ENCODE results near the gene TP53TG5. TPM values are rescaled to one million over a fixed set of nuclear protein-coding genes. Genes with fewer than 3 reads are reported as not detected.
A peak's percentile ranks its signal among the peaks of the same experiment; 100 is the strongest.

TP53TG5 gene
- not detected for polyA plus RNA-seq (2013, experiment 1 of 2)
- polyA plus RNA-seq (2013, experiment 2 of 2): not detected

DNA sequence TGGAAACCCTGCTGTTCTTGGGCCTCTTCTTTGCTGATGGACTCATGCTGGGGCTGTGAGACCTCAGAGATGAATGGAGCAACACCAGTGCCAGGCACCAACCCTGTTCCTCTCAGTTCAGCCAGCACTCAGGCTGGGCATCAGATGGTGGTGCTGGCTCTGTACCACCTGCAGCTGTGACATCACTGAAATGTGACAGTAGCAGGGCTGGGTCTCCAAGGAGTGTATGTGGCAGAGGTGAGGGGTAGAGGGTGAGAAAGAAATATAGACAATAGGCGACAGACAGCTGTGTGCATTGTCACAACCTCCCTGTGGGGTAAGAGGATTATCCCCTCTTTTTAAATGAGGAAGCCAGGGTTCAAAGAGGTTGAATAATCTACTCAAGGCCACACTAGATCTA is at the start of gene TP53TG5:
Gene TP53TG5 (minus strand): TSS at position 135 of the 400 bp plus-strand sequence. CDS start 89 bp downstream, at position 46.
- H3K36me3 ChIP-seq (ENCODE audit: control insufficient read depth, insufficient read depth, low read length): peaks cover 3% of the 10 kb centered on the region
- no peak within 1 kb of the TSS for H3K4me3 ChIP-seq (ENCODE audit: extremely low read depth, insufficient read depth, low read length, poor library complexity, severe bottlenecking)
- peaks cover 4% of the 10 kb centered on the region for H3K4me1 ChIP-seq (ENCODE audit: control insufficient read depth, insufficient read depth, low read length, poor library complexity, severe bottlenecking)
- H3K27ac ChIP-seq (ENCODE audit: low read depth, low read length, severe bottlenecking): no peak within 1 kb of the TSS
- whole genome bisulfite sequencing, 2 experiments (ENCODE audit: insufficient coverage in 2 of 2): 89 to 100% methylated on average over 1 of the region's 1 CpG
- H3K9me3 ChIP-seq (ENCODE audit: control insufficient read depth, low read length): no peaks in the 10 kb centered on the region

DNA sequence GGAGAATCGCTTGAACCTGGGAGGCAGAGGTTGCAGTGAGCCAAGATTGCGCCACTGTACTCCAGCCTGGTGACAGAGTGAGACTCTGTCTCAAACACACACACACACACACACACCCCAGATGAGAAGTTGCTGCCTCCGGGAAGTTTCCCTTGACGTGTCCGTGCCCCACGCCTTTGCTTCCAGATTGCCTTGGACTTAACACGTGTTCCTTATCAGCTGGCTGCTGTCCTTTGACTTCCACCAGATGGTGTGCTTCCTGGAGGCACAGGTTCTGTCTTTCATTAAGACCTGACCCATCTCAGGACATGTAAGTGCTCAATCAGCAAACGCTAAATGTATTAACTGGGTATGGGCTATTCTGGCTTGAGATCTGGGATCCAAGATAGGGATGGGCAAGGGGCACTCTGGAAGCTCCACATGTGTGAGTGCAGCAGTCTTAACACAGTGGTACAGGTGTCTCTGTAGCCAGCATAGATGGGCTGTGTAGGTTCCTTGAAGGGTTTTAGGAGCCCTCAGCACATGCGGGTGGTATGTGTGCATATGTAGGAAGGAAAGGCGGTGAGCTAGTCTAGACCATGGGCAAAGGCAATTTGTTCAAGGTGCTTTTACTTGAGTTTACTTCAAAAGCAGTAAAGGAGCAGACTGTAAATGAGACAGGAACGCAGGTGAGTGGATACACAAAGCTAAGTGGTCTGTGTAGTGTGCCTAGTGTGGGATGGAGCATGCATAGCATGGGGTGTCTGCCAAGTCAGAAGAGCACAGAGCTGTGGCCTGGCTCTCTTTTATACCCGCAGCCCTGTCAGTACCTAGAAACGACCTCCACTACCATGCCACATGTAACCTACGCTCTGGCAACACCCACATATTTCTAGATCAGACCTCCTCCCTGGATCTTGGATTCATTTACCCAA is 49.4 kb upstream of the TP53TG5 start:
- no peak overlapping the region for H3K4me3 ChIP-seq (ENCODE audit: extremely low read depth, insufficient read depth, low read length, poor library complexity, severe bottlenecking)
- H3K9me3 ChIP-seq (ENCODE audit: control insufficient read depth, low read length): no peaks in the 10 kb centered on the region
- no peak overlapping the region for H3K27ac ChIP-seq (ENCODE audit: low read depth, low read length, severe bottlenecking)
- no peaks in the 10 kb centered on the region for H3K4me1 ChIP-seq (ENCODE audit: control insufficient read depth, insufficient read depth, low read length, poor library complexity, severe bottlenecking)
- H3K36me3 ChIP-seq (ENCODE audit: control insufficient read depth, insufficient read depth, low read length): peaks cover 31% of the 10 kb centered on the region
- 92 to 93% methylated on average over 12 to 14 of the region's 14 CpGs for WGBS, 2 experiments (ENCODE audit: insufficient coverage in 2 of 2)

DNA sequence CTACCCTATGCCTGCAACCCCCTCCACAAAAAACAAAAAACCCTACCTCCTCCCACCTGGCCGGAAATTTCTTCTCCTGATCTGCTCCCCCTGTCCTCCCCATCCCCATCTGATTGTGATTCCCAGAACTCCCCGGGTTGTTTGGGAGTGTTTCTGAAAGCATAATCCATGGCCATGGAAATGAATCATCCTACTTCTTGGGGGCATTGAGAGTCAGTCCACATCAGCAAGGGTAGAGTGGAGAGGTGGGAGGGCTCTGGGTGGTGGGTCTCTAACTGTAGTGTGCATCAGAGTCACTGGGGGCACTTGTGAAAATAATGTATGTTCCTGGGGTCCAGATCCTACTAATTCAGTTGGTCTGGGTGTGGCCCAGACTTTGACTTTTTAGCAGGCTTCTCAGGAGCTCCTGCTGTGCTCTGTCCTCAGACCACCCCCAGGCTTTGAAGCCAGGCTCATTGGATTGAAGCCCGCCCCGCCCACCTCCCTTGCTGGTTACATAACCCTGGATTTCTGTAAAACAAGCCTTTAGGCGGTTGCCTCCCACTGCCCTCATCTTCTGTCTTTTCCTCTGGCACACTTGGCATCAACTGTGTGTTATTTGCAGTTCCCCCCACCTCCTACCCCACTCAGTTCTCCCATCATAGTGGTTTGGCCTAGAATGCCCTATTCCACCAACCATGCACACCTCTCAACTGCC is 48.3 kb upstream of the TP53TG5 start:
- Histone ChIP-seq H3K27ac (ENCODE audit: low read depth, low read length, severe bottlenecking) (no peak overlapping the region), H3K4me1 (ENCODE audit: control insufficient read depth, insufficient read depth, low read length, poor library complexity, severe bottlenecking) (no peaks in the 10 kb centered on the region), H3K36me3 (ENCODE audit: control insufficient read depth, insufficient read depth, low read length) (peaks cover 38% of the 10 kb centered on the region), H3K9me3 (ENCODE audit: control insufficient read depth, low read length) (no peaks in the 10 kb centered on the region), H3K4me3 (ENCODE audit: extremely low read depth, insufficient read depth, low read length, poor library complexity, severe bottlenecking) (no peak overlapping the region)
- WGBS, 2 experiments (ENCODE audit: insufficient coverage in 2 of 2): 43 to 83% methylated on average over 1 to 2 of the region's 5 CpGs

DNA sequence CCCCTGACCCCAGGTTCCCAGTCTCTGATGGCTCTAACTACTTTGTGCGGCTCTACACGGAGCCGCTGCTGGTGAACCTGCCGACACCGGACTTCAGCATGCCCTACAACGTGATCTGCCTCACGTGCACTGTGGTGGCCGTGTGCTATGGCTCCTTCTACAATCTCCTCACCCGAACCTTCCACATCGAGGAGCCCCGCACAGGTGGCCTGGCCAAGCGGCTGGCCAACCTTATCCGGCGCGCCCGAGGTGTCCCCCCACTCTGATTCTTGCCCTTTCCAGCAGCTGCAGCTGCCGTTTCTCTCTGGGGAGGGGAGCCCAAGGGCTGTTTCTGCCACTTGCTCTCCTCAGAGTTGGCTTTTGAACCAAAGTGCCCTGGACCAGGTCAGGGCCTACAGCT is 47.4 kb upstream of the TP53TG5 start:
- peaks cover 47% of the 10 kb centered on the region for H3K36me3 ChIP-seq (ENCODE audit: control insufficient read depth, insufficient read depth, low read length)
- WGBS, 2 experiments (ENCODE audit: insufficient coverage in 2 of 2): 94% methylated on average over 12 to 17 of the region's 17 CpGs
- no peaks in the 10 kb centered on the region for H3K9me3 ChIP-seq (ENCODE audit: control insufficient read depth, low read length)
- H3K4me1 ChIP-seq (ENCODE audit: control insufficient read depth, insufficient read depth, low read length, poor library complexity, severe bottlenecking): no peaks in the 10 kb centered on the region
- no peak overlapping the region for H3K27ac ChIP-seq (ENCODE audit: low read depth, low read length, severe bottlenecking)
- H3K4me3 ChIP-seq (ENCODE audit: extremely low read depth, insufficient read depth, low read length, poor library complexity, severe bottlenecking): no peak overlapping the region

DNA sequence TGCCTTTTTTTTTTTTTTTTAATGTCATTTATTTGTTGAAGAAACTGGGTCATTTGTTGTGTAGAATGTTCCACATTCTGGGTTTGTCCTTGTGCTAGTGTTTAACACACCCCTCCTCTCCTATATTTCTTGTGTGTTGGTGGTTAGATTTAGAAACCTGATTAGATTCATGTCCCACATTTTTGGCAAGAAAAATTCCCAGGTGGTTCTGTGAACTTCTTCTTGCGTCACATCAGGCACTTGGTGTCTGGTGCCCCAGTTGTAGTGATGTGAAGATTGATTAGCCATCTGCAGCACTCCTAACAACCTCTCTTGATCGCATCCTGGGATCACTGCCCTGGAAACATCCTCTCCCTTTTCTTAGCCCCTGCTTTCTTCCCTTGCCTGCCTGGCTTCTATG is 45.6 kb upstream of the TP53TG5 start:
- H3K36me3 ChIP-seq (ENCODE audit: control insufficient read depth, insufficient read depth, low read length): peaks cover 65% of the 10 kb centered on the region
- no peaks in the 10 kb centered on the region for H3K4me1 ChIP-seq (ENCODE audit: control insufficient read depth, insufficient read depth, low read length, poor library complexity, severe bottlenecking)
- 83 to 100% methylated on average over 1 of the region's 2 CpGs for WGBS, 2 experiments (ENCODE audit: insufficient coverage in 2 of 2)
- H3K9me3 ChIP-seq (ENCODE audit: control insufficient read depth, low read length): no peaks in the 10 kb centered on the region
- no peak overlapping the region for H3K27ac ChIP-seq (ENCODE audit: low read depth, low read length, severe bottlenecking)
- no peak overlapping the region for H3K4me3 ChIP-seq (ENCODE audit: extremely low read depth, insufficient read depth, low read length, poor library complexity, severe bottlenecking)

DNA sequence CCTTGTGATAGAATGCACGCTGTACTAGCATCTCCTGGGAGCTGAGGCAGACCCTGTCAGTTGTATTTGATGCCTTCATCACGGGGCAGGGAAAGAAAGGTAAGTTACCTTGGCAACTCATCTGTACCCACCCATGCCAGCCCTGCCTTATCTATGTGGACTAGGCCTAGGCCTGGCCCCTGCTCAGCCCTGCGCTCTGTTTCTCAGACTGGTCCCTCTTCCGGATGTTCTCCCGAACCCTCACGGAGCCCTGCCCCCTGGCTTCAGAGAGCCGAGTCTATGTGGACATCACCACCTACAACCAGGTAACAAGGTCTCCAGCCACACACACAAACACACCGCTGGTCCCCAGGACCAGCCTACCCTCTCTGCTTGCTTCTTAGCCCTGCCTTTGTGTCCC is 42.0 kb upstream of the TP53TG5 start:
- H3K36me3 ChIP-seq (ENCODE audit: control insufficient read depth, insufficient read depth, low read length): peaks cover 59% of the 10 kb centered on the region
- whole genome bisulfite sequencing, 2 experiments (ENCODE audit: insufficient coverage in 2 of 2): 88 to 93% methylated on average over 5 to 7 of the region's 8 CpGs
- no peaks in the 10 kb centered on the region for H3K9me3 ChIP-seq (ENCODE audit: control insufficient read depth, low read length)
- peaks cover 4% of the 10 kb centered on the region for H3K4me1 ChIP-seq (ENCODE audit: control insufficient read depth, insufficient read depth, low read length, poor library complexity, severe bottlenecking)
- H3K4me3 ChIP-seq (ENCODE audit: extremely low read depth, insufficient read depth, low read length, poor library complexity, severe bottlenecking): no peak overlapping the region
- no peak overlapping the region for H3K27ac ChIP-seq (ENCODE audit: low read depth, low read length, severe bottlenecking)

DNA sequence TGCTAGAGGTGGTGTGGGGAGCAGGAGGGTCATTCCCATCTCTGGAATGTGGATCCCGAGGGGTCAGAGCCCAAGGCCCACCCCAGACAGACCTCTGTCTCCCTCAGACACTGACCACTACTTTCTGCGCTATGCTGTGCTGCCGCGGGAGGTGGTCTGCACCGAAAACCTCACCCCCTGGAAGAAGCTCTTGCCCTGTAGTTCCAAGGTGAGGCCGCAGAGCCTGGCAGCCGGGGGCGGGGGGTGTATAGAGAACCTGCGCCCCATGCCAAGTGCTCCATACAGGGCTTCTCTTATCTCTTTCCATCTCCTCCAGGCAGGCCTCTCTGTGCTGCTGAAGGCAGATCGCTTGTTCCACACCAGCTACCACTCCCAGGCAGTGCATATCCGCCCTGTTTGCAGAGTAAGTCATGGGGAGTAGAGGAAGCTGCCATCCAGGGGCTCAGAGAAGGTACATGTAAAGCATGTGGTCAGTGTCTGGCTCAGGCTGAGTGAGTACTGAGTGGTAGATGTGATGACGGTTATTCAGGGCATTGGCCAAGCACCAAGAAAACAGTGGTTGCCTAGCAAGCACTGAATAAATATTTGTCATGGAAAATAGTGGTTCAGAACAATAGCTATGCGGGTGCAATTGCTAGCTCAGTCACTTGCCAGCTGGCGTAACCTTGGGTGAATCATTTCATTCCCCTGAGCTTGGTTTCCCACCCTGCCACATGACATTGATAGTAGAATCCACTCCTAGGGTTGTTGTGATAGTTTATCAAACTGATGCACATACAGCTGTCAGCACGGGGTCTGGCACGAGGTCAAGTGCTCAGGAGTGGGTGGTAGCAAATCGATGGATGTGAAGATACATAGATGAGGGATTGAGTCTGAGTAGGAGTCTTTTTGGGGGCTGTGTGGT is 41.3 kb upstream of the TP53TG5 start:
- H3K9me3 ChIP-seq (ENCODE audit: control insufficient read depth, low read length): no peaks in the 10 kb centered on the region
- peaks cover 4% of the 10 kb centered on the region for H3K4me1 ChIP-seq (ENCODE audit: control insufficient read depth, insufficient read depth, low read length, poor library complexity, severe bottlenecking)
- H3K4me3 ChIP-seq (ENCODE audit: extremely low read depth, insufficient read depth, low read length, poor library complexity, severe bottlenecking): no peak overlapping the region
- H3K27ac ChIP-seq (ENCODE audit: low read depth, low read length, severe bottlenecking): no peak overlapping the region
- 92 to 97% methylated on average over 15 to 17 of the region's 17 CpGs for WGBS, 2 experiments (ENCODE audit: insufficient coverage in 2 of 2)
- H3K36me3 ChIP-seq (ENCODE audit: control insufficient read depth, insufficient read depth, low read length): peaks cover 54% of the 10 kb centered on the region

DNA sequence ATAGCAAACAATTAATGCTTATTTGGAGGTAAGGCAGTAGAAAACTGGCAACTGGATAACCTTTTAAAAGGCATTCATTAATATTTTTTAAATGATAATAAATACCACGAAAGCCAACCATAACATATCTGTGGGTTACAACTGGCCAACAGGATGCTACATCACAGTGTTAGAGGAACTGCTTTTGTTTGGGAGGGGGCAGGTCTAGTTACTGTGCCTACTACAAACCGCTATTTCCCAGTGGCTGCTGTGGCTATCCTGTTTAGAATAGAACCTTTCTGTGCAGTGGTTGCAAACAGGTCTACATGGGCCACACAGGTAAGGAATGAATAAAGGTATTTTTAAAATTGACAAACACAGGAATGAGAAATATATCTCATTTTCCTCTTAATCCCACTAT is 38.8 kb upstream of the TP53TG5 start:
- Histone ChIP-seq H3K9me3 (ENCODE audit: control insufficient read depth, low read length) (no peaks in the 10 kb centered on the region), H3K27ac (ENCODE audit: low read depth, low read length, severe bottlenecking) (no peak overlapping the region), H3K36me3 (ENCODE audit: control insufficient read depth, insufficient read depth, low read length) (peaks cover 40% of the 10 kb centered on the region), H3K4me3 (ENCODE audit: extremely low read depth, insufficient read depth, low read length, poor library complexity, severe bottlenecking) (peak overlapping the region; percentile 65), H3K4me1 (ENCODE audit: control insufficient read depth, insufficient read depth, low read length, poor library complexity, severe bottlenecking) (peaks cover 4% of the 10 kb centered on the region)
- 88% methylated on average over 1 of the region's 2 CpGs; no CpG with 5 or more reads in 1 of the 2 experiments for WGBS, 2 experiments (ENCODE audit: insufficient coverage in 2 of 2)

DNA sequence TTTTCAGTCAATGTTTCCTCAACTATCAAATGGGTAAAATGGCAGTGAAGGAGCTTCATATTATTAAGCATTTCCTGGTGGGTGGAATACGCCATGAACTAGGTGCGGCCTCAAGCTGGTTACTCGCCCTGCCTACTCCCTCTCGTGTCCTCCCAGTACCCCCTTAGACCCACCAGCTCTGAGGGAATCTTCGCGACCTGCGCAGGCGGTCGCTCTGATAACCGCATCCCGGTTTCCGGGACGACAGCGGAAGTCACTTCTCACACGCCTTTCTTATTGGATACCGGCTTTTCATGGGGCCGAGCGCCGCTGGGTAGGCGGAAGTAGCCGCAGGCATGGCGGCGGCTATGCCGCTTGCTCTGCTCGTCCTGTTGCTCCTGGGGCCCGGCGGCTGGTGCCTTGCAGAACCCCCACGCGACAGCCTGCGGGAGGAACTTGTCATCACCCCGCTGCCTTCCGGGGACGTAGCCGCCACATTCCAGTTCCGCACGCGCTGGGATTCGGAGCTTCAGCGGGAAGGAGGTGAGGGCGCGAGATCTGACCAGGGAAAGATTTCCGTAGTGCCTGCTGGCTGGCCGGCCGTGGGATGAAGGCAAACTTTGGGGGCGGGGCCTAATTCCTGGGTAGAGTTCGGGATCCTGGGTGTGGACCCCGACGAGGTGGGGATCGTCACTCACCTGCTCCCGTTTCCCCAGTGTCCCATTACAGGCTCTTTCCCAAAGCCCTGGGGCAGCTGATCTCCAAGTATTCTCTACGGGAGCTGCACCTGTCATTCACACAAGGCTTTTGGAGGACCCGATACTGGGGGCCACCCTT is 37.9 kb upstream of the TP53TG5 start, which contains the start of gene PIGT:
Gene PIGT (plus strand): TSS at position 320 of the 816 bp plus-strand sequence. CDS start 16 bp downstream, at position 336.
- Histone ChIP-seq H3K4me3 (ENCODE audit: extremely low read depth, insufficient read depth, low read length, poor library complexity, severe bottlenecking) (peak within 1 kb of the TSS; percentile 65), H3K4me1 (ENCODE audit: control insufficient read depth, insufficient read depth, low read length, poor library complexity, severe bottlenecking) (peaks cover 4% of the 10 kb centered on the region), H3K36me3 (ENCODE audit: control insufficient read depth, insufficient read depth, low read length) (peaks cover 32% of the 10 kb centered on the region), H3K9me3 (ENCODE audit: control insufficient read depth, low read length) (no peaks in the 10 kb centered on the region), H3K27ac (ENCODE audit: low read depth, low read length, severe bottlenecking) (no peak within 1 kb of the TSS)
- 0% methylated on average over 47 to 50 of the region's 52 CpGs for WGBS, 2 experiments (ENCODE audit: insufficient coverage in 2 of 2)
